GM12873 (cell line): Measurements from ENCODE around the gene NTSR1.

Experiments used
- CTCF ChIP-seq: IDR thresholded peaks from 2 replicates; pipeline ENCODE4 v1.5.1; 2012; ENCODE audit warnings: low read depth, mild to moderate bottlenecking, moderate library complexity, low read length, control low read depth; ENCODE audit not compliant: insufficient read depth; ENCODE audit errors: missing control alignments

Gene NTSR1

GRCh38 chr20:62782149-62782892 lies 73.7 kb downstream of the NTSR1 start:
- TF ChIP-seq CTCF = peak; percentile 39

- TF ChIP-seq CTCF = no peak
Observed at GRCh38 chr20:62782893-62783278, 74.2 kb downstream of the NTSR1 start.

- no peak for TF ChIP-seq CTCF
Observed at GRCh38 chr20:62784497-62784896, 75.9 kb downstream of the NTSR1 start.

GRCh38 chr20:62785393-62785792 lies 76.8 kb downstream of the NTSR1 start:
- TF ChIP-seq CTCF = no peak

GRCh38 chr20:62786157-62786556 lies 77.5 kb downstream of the NTSR1 start:
- no peak for TF ChIP-seq CTCF

GRCh38 chr20:62787321-62787720 lies 78.7 kb downstream of the NTSR1 start:
- no peak for TF ChIP-seq CTCF

GRCh38 chr20:62787866-62788265 lies 79.2 kb downstream of the NTSR1 start:
- no peak for TF ChIP-seq CTCF

- no peak for TF ChIP-seq CTCF
Observed at GRCh38 chr20:62788607-62789006, 80.0 kb downstream of the NTSR1 start.
